ENCODE data around the gene GALNT7. TPM values are rescaled to one million over a fixed set of nuclear protein-coding genes. Genes with fewer than 3 reads are reported as not detected.

Gene GALNT7
- total RNA-seq, 2 donors from 2014 or later = 83.5 to 138 TPM

GRCh38 chr4:173272996-173273395 is 104.4 kb downstream of the GALNT7 start:
- Histone ChIP-seq H3K9ac (ENCODE audit: low read depth in 2 of 2, low read length in 2 of 2) (no peak overlapping the region), H3K27ac (no peak overlapping the region), H3K4me1 (no peaks in the 10 kb centered on the region), H3K27me3 (no peaks in the 10 kb centered on the region), H3K9me3 (no peaks in the 10 kb centered on the region), H3K36me3 (no peaks in the 10 kb centered on the region), H3K4me3 (no peak overlapping the region)
- DNase-seq = no peak
- intact Hi-C loops (cut with DNase I) = no loop called here
- no peak for TF ChIP-seq CTCF (IDR thresholded peaks at IDR 0.05)

GRCh38 chr4:173273941-173274340 is 105.3 kb downstream of the GALNT7 start:
- Histone ChIP-seq H3K27me3 (no peaks in the 10 kb centered on the region), H3K9ac (ENCODE audit: low read depth in 2 of 2, low read length in 2 of 2) (no peak overlapping the region), H3K4me1 (no peaks in the 10 kb centered on the region), H3K4me3 (no peak overlapping the region), H3K27ac (no peak overlapping the region), H3K36me3 (no peaks in the 10 kb centered on the region), H3K9me3 (no peaks in the 10 kb centered on the region)
- DNase-seq = no peak
- TF ChIP-seq CTCF (IDR thresholded peaks at IDR 0.05) = no peak
- intact Hi-C loops (cut with DNase I) = no loop called here

GRCh38 chr4:173274744-173275143 is 106.1 kb downstream of the GALNT7 start:
- Histone ChIP-seq H3K27ac (no peak overlapping the region), H3K4me1 (no peaks in the 10 kb centered on the region), H3K9me3 (no peaks in the 10 kb centered on the region), H3K4me3 (no peak overlapping the region), H3K9ac (ENCODE audit: low read depth in 2 of 2, low read length in 2 of 2) (no peak overlapping the region), H3K36me3 (no peaks in the 10 kb centered on the region), H3K27me3 (no peaks in the 10 kb centered on the region)
- TF ChIP-seq CTCF (IDR thresholded peaks at IDR 0.05) = no peak
- intact Hi-C loops (cut with DNase I) = no loop called here
- DNase-seq = no peak

GRCh38 chr4:173275150-173275549 is 106.5 kb downstream of the GALNT7 start:
- no peak overlapping the region for H3K27ac ChIP-seq
- H3K4me1 ChIP-seq = no peaks in the 10 kb centered on the region
- TF ChIP-seq CTCF (IDR thresholded peaks at IDR 0.05) = no peak
- intact Hi-C loops (cut with DNase I) = no loop called here
- H3K9ac ChIP-seq (ENCODE audit: low read depth in 2 of 2, low read length in 2 of 2) = no peak overlapping the region
- no peak for DNase-seq
- H3K9me3 ChIP-seq = no peaks in the 10 kb centered on the region
- no peaks in the 10 kb centered on the region for H3K27me3 ChIP-seq
- no peaks in the 10 kb centered on the region for H3K36me3 ChIP-seq
- H3K4me3 ChIP-seq = no peak overlapping the region

- no peak for TF ChIP-seq CTCF (IDR thresholded peaks at IDR 0.05)
- intact Hi-C loops (cut with DNase I) = no loop called here
These were observed 108.7 kb downstream of the GALNT7 start for GRCh38 chr4:173277340-173277739.

GRCh38 chr4:173280998-173281397 is 112.4 kb downstream of the GALNT7 start:
- intact Hi-C loops (cut with DNase I) = no loop called here
- H3K27ac ChIP-seq = no peak overlapping the region
- no peak overlapping the region for H3K4me3 ChIP-seq
- H3K4me1 ChIP-seq = no peaks in the 10 kb centered on the region
- H3K9me3 ChIP-seq = no peaks in the 10 kb centered on the region
- no peak for TF ChIP-seq CTCF (IDR thresholded peaks at IDR 0.05)
- no peak overlapping the region for H3K9ac ChIP-seq (ENCODE audit: low read depth in 2 of 2, low read length in 2 of 2)
- H3K36me3 ChIP-seq = no peaks in the 10 kb centered on the region
- H3K27me3 ChIP-seq = no peaks in the 10 kb centered on the region
- no peak for DNase-seq

More at GRCh38 chr4:173277340-173277739, 108.7 kb downstream of the GALNT7 start:
- Histone ChIP-seq H3K9ac (ENCODE audit: low read depth in 2 of 2, low read length in 2 of 2) (no peak overlapping the region), H3K27me3 (no peaks in the 10 kb centered on the region), H3K4me3 (no peak overlapping the region), H3K36me3 (no peaks in the 10 kb centered on the region), H3K9me3 (no peaks in the 10 kb centered on the region), H3K4me1 (no peaks in the 10 kb centered on the region), H3K27ac (no peak overlapping the region)
- DNase-seq = no peak

Measured in colonic mucosa (tissue), 4 donors.